Activated CD4-positive, alpha-beta T cell treated with anti-CD3 and anti-CD28 coated beads, Interleukin-2, amount 50 U/mL, for 48 hours (primary cell): Measurements from ENCODE around the gene LPP.

Source experiments
- DNase-seq, 2 experiments: peaks; one replicate each; pipeline ENCODE4 v3.0.0-alpha.2; 2020

LPP gene

GRCh38 chr3:188304501-188304900, 150.5 kb downstream of the LPP start:
- DNase-seq, result no peak

GRCh38 chr3:188305220-188305619, 151.3 kb downstream of the LPP start:
- DNase-seq, result no peak

- DNase-seq, result no peak
These were observed 152.6 kb downstream of the LPP start for GRCh38 chr3:188306435-188307005.

GRCh38 chr3:188309437-188310269, 155.7 kb downstream of the LPP start:
- DNase-seq, result no peak

GRCh38 chr3:188310270-188310710, 156.3 kb downstream of the LPP start:
- DNase-seq, result no peak

- no peak for DNase-seq
These were observed 161.6 kb downstream of the LPP start for GRCh38 chr3:188315553-188315952.

- DNase-seq, result no peak
These were observed 162.2 kb downstream of the LPP start for GRCh38 chr3:188316021-188316722.

- no peak for DNase-seq
These were observed 162.7 kb downstream of the LPP start for GRCh38 chr3:188316723-188317070.

GRCh38 chr3:188319569-188319968, 165.6 kb downstream of the LPP start:
- no peak for DNase-seq

- DNase-seq, result no peak
These were observed 166.8 kb downstream of the LPP start for GRCh38 chr3:188320757-188321156.

- no peak for DNase-seq
These were observed 167.3 kb downstream of the LPP start for GRCh38 chr3:188321258-188321657.

GRCh38 chr3:188322135-188322887, 168.4 kb downstream of the LPP start:
- DNase-seq, result no peak

- DNase-seq, result peak in 1 of 2 experiments; percentile 39
These were observed 169.3 kb downstream of the LPP start for GRCh38 chr3:188323067-188323842.

- DNase-seq, result no peak
These were observed 172.2 kb downstream of the LPP start for GRCh38 chr3:188326111-188326510.

- DNase-seq, result no peak
These were observed 173.0 kb downstream of the LPP start for GRCh38 chr3:188326968-188327367.

- DNase-seq, result no peak
These were observed 173.5 kb downstream of the LPP start for GRCh38 chr3:188327433-188327832.

- DNase-seq, result no peak
These were observed 176.2 kb downstream of the LPP start for GRCh38 chr3:188330138-188330537.

- no peak for DNase-seq
These were observed 177.2 kb downstream of the LPP start for GRCh38 chr3:188331166-188331565.

GRCh38 chr3:188332085-188332484, 178.1 kb downstream of the LPP start:
- no peak for DNase-seq

- DNase-seq, result no peak
These were observed 181.7 kb downstream of the LPP start for GRCh38 chr3:188335656-188336055.

- no peak for DNase-seq
These were observed 182.2 kb downstream of the LPP start for GRCh38 chr3:188336178-188336577.

- DNase-seq, result no peak
These were observed 183.3 kb downstream of the LPP start for GRCh38 chr3:188337232-188337631.
